H1 (cell line): ENCODE results near the gene LIPC. TPM values are rescaled to one million over a fixed set of nuclear protein-coding genes. Genes with fewer than 3 reads are reported as not detected.

Experiments used
- CTCF ChIA-PET: fragments of 300-600 bp; sonication (Branson Sonifier 250); formaldehyde crosslinking; loops from one replicate; lab custom pipeline; 2021; ENCODE audit not compliant: partially characterized antibody; lab: Charles Lee
- POLR2A ChIA-PET: fragments of 300-600 bp; sonication (Branson Sonifier 250); formaldehyde crosslinking; loops from one replicate; lab custom pipeline; 2021; ENCODE audit warnings: inconsistent platforms; ENCODE audit not compliant: partially characterized antibody; lab: Charles Lee
- DNase-seq, 2 experiments: peaks; one replicate each; pipeline versions ENCODE4 v3.0.0 to v3.0.0-alpha.2; 2010 to 2022; ENCODE audit warnings: low spot score in 2 of 2, low read depth in 1 of 2, mixed read lengths in 1 of 2
- FAIRE-seq: peaks from 2 replicates; lab custom pipeline; 2011; peaks lifted over from hg19 to GRCh38; lab: Jason Lieb, UNC
- H2AFZ ChIP-seq: 2 replicates; pipeline ENCODE4 v1.8.1; 2012; ENCODE audit warnings: low read length, inconsistent platforms
- H2AK5ac ChIP-seq: 2 replicates; pipeline ENCODE4 v1.6.1; 2013; ENCODE audit warnings: low read depth, low read length
- H2BK120ac ChIP-seq: replicated peaks from 2 replicates; pipeline ENCODE3; 2013; ENCODE audit warnings: low read depth, low read length, inconsistent platforms
- H2BK12ac ChIP-seq: 2 replicates; pipeline ENCODE4 v1.6.1; 2013; ENCODE audit warnings: low read depth, low read length
- H2BK15ac ChIP-seq: 2 replicates; pipeline ENCODE4 v1.6.1; 2013; ENCODE audit warnings: low read length
- H2BK20ac ChIP-seq: 2 replicates; pipeline ENCODE4 v1.6.1; 2013; ENCODE audit warnings: low read length
- H2BK5ac ChIP-seq: 2 replicates; pipeline ENCODE4 v1.6.1; 2013; ENCODE audit warnings: low read depth, low read length
- H3K14ac ChIP-seq: 2 replicates; pipeline ENCODE4 v1.6.1; 2013; ENCODE audit warnings: inconsistent platforms; ENCODE audit not compliant: insufficient read length
- H3K18ac ChIP-seq: 2 replicates; pipeline ENCODE4 v1.6.1; 2013; ENCODE audit warnings: low read length; ENCODE audit errors: extremely low read depth
- H3K23ac ChIP-seq: 2 replicates; pipeline ENCODE4 v1.6.1; 2013; ENCODE audit warnings: inconsistent platforms; ENCODE audit not compliant: insufficient read length
- H3K23me2 ChIP-seq: 2 replicates; pipeline ENCODE4 v1.6.1; 2013; ENCODE audit warnings: low read depth, low read length
- H3K27ac ChIP-seq: 2 replicates; pipeline ENCODE4 v1.6.1; 2011; ENCODE audit warnings: low read depth, low read length, inconsistent platforms
- H3K27me3 ChIP-seq, 4 experiments: replicated peaks in 1 of 4; 1 replicate in 1 of 4; 2 replicates in 3 of 4; pipeline versions ENCODE4 v1.6.1 to v1.8.1; 2011 to 2013; ENCODE audit warnings: low read length in 3 of 4, mild to moderate bottlenecking in 3 of 4, inconsistent platforms in 2 of 4, mixed read lengths in 2 of 4, moderate library complexity in 1 of 4; ENCODE audit not compliant: control insufficient read depth in 3 of 4, insufficient read depth in 3 of 4; ENCODE audit errors: extremely low read depth in 1 of 4
- H3K36me3 ChIP-seq, 4 experiments: 2 replicates each; pipeline versions ENCODE4 v1.6.1 to v1.8.1; 2011 to 2013; ENCODE audit warnings: mild to moderate bottlenecking in 4 of 4, low read length in 3 of 4, moderate library complexity in 2 of 4, control low read depth in 1 of 4, inconsistent platforms in 1 of 4; ENCODE audit not compliant: insufficient read depth in 4 of 4, control insufficient read depth in 2 of 4
- H3K4ac ChIP-seq: replicated peaks from 2 replicates; pipeline ENCODE3; 2013; ENCODE audit warnings: low read length, low read depth, mixed read lengths, inconsistent platforms; ENCODE audit not compliant: insufficient read length
- H3K4me1 ChIP-seq, 4 experiments: replicated peaks in 1 of 4; 1 replicate in 1 of 4; 2 replicates in 3 of 4; pipeline versions ENCODE4 v1.6.1 to v1.8.1; 2011 to 2013; ENCODE audit warnings: low read length in 3 of 4, inconsistent platforms in 2 of 4, mixed read lengths in 1 of 4; ENCODE audit not compliant: insufficient read depth in 4 of 4, control insufficient read depth in 3 of 4
- H3K4me2 ChIP-seq, 2 experiments: 2 replicates each; pipeline versions ENCODE4 v1.6.1 to v1.8.1; 2011 to 2013; ENCODE audit warnings: low read depth in 2 of 2, low read length in 2 of 2, control low read depth in 1 of 2, inconsistent platforms in 1 of 2, mild to moderate bottlenecking in 1 of 2; ENCODE audit not compliant: insufficient read depth in 1 of 2
- H3K4me3 ChIP-seq, 4 experiments: fragments of 200-600, 300-600 bp in 1 of 4; sonication (generic), shearing (Covaris generic), sonication (Bioruptor Twin) in 1 of 4; 2 replicates each; pipeline versions ENCODE4 v1.5.1 to v1.8.1; 2011 to 2016; ENCODE audit warnings: low read length in 4 of 4, low read depth in 3 of 4, control low read depth in 2 of 4, inconsistent platforms in 2 of 4, mild to moderate bottlenecking in 2 of 4, mixed read lengths in 1 of 4, moderate library complexity in 1 of 4; ENCODE audit not compliant: insufficient read depth in 2 of 4; ENCODE audit errors: extremely low read depth in 1 of 4
- H3K56ac ChIP-seq: replicated peaks from 2 replicates; pipeline ENCODE3; 2013; ENCODE audit warnings: low read depth, mild to moderate bottlenecking, mixed read lengths, low read length, inconsistent platforms; ENCODE audit not compliant: insufficient read length
- H3K79me1 ChIP-seq: 2 replicates; pipeline ENCODE4 v1.6.1; 2013; ENCODE audit warnings: low read depth, low read length, control low read depth
- H3K79me2 ChIP-seq, 2 experiments: 2 replicates each; pipeline versions ENCODE4 v1.6.1 to v1.8.1; 2012 to 2013; ENCODE audit warnings: low read length in 2 of 2, mild to moderate bottlenecking in 2 of 2, inconsistent platforms in 1 of 2; ENCODE audit not compliant: insufficient read depth in 2 of 2, control insufficient read depth in 1 of 2
- H3K9ac ChIP-seq, 4 experiments: replicated peaks in 1 of 4; 1 replicate in 1 of 4; 2 replicates in 3 of 4; pipeline versions ENCODE4 v1.6.1 to v1.8.1; 2011 to 2013; ENCODE audit warnings: low read depth in 3 of 4, low read length in 3 of 4, control low read depth in 2 of 4, mild to moderate bottlenecking in 2 of 4, moderate library complexity in 2 of 4, inconsistent platforms in 1 of 4; ENCODE audit errors: extremely low read depth in 1 of 4
- H3K9me3 ChIP-seq, 2 experiments: 2 replicates each; pipeline versions ENCODE4 v1.6.1 to v1.8.1; 2012 to 2013; ENCODE audit warnings: mild to moderate bottlenecking in 2 of 2, moderate library complexity in 2 of 2, control low read depth in 1 of 2, inconsistent platforms in 1 of 2, low read depth in 1 of 2, low read length in 1 of 2, mixed read lengths in 1 of 2; ENCODE audit not compliant: insufficient read depth in 2 of 2
- H4K20me1 ChIP-seq, 2 experiments: replicated peaks in 1 of 2; 2 replicates each; pipeline versions ENCODE3 to v1.8.1; 2011 to 2013; ENCODE audit warnings: inconsistent platforms in 2 of 2, low read length in 2 of 2, mild to moderate bottlenecking in 1 of 2; ENCODE audit not compliant: insufficient read depth in 2 of 2, control insufficient read depth in 1 of 2
- H4K5ac ChIP-seq: 2 replicates; pipeline ENCODE4 v1.6.1; 2013; ENCODE audit warnings: low read length, low read depth, mixed read lengths, inconsistent platforms; ENCODE audit not compliant: insufficient read length
- H4K8ac ChIP-seq: 2 replicates; pipeline ENCODE4 v1.8.0; 2013; ENCODE audit warnings: mild to moderate bottlenecking, moderate library complexity, low read length, inconsistent platforms; ENCODE audit not compliant: insufficient read depth; ENCODE audit errors: extremely low read depth
- H4K91ac ChIP-seq: replicated peaks from 2 replicates; pipeline ENCODE3; 2013; ENCODE audit warnings: low read length, mixed read lengths, inconsistent platforms; ENCODE audit not compliant: insufficient read length
- BACH1 ChIP-seq: IDR thresholded peaks from 2 replicates; pipeline ENCODE4 v1.6.1; 2012; ENCODE audit warnings: low read length, improper control_type of control experiment
- CREB1 ChIP-seq: IDR thresholded peaks from 2 replicates; pipeline ENCODE4 v1.6.1; 2012; ENCODE audit warnings: inconsistent platforms
- JUND ChIP-seq: IDR thresholded peaks from 2 replicates; pipeline ENCODE4 v1.6.1; 2011; ENCODE audit warnings: mild to moderate bottlenecking, improper control_type of control experiment, low read length
- SIX5 ChIP-seq: IDR thresholded peaks from 2 replicates; pipeline ENCODE4 v1.6.1; 2011; ENCODE audit warnings: mild to moderate bottlenecking, low read depth, low read length
- SP4 ChIP-seq: IDR thresholded peaks from 2 replicates; pipeline ENCODE4 v1.6.1; 2012; ENCODE audit warnings: low read length, inconsistent platforms
- SRF ChIP-seq: IDR thresholded peaks from 2 replicates; pipeline ENCODE4 v1.6.1; 2011; ENCODE audit warnings: mild to moderate bottlenecking, low read depth, low read length, moderate library complexity
- TEAD4 ChIP-seq: IDR thresholded peaks from 2 replicates; pipeline ENCODE4 v1.6.1; 2012; ENCODE audit warnings: low read depth, low read length, inconsistent platforms, mixed read lengths
- WGBS, 2 experiments: shearing (Covaris generic) in 1 of 2; methylation state at CpG; one replicate each; pipeline versions ENCODE4 v1.1.6 to v1.1.7; 2013 to 2015; ENCODE audit warnings: low lambda C conversion rate in 2 of 2, mixed read lengths in 2 of 2, inconsistent platforms in 1 of 2, low coverage in 1 of 2, missing lambda C conversion rate in 1 of 2; ENCODE audit not compliant: insufficient replicate concordance in 2 of 2, insufficient coverage in 1 of 2, insufficient read length in 1 of 2; ENCODE audit errors: extremely low coverage in 1 of 2, missing lambda C conversion rate in 1 of 2; 5-methylcytosine and 5-hydroxymethylcytosine counted together
- polyA plus RNA-seq, 7 experiments: library from polyadenylated mRNA; depleted of rRNA in 3 of 7; stranded (reverse) in 5 of 7; unstranded in 2 of 7; fragments of >200 nt in 5 of 7; fragments of 200-250 nt in 2 of 7; gene quantifications; 1 replicate in 5 of 7; 2 replicates in 1 of 7; 4 replicates in 1 of 7; pipeline versions ENCODE4 v1.2.1 to v1.2.3, GENCODE V29; 2011 to 2013; ENCODE audit warnings: missing spikeins in 2 of 7, mixed read lengths in 2 of 7
- total RNA-seq: library from RNA; stranded (reverse); fragmentation: NEBNext Ultra II Directional; extraction: Animal tissue kit (Norgen Biotek cat#: 25700); gene quantifications from 2 replicates; pipeline ENCODE4 v1.2.1, GENCODE V29; 2021
- TF ChIP-seq, protein P1 (sequence below): IDR thresholded peaks from 2 replicates; pipeline ENCODE4 v1.6.1; 2012; ENCODE audit warnings: inconsistent platforms
- TF ChIP-seq, protein P2 (sequence below): IDR thresholded peaks from 2 replicates; pipeline ENCODE4 v1.6.1; 2011; ENCODE audit warnings: low read depth, mild to moderate bottlenecking, low read length; ENCODE audit not compliant: insufficient read depth
- TF ChIP-seq, protein P3 (sequence below): IDR thresholded peaks from 2 replicates; pipeline ENCODE4 v1.6.1; 2012; ENCODE audit warnings: low read length, inconsistent platforms

Gene LIPC
- total and polyA plus RNA-seq, 2 of the 8 experiments (the other 6 are each of a cell fraction or from before 2014, with no cell fraction given), result not detected

DNA sequence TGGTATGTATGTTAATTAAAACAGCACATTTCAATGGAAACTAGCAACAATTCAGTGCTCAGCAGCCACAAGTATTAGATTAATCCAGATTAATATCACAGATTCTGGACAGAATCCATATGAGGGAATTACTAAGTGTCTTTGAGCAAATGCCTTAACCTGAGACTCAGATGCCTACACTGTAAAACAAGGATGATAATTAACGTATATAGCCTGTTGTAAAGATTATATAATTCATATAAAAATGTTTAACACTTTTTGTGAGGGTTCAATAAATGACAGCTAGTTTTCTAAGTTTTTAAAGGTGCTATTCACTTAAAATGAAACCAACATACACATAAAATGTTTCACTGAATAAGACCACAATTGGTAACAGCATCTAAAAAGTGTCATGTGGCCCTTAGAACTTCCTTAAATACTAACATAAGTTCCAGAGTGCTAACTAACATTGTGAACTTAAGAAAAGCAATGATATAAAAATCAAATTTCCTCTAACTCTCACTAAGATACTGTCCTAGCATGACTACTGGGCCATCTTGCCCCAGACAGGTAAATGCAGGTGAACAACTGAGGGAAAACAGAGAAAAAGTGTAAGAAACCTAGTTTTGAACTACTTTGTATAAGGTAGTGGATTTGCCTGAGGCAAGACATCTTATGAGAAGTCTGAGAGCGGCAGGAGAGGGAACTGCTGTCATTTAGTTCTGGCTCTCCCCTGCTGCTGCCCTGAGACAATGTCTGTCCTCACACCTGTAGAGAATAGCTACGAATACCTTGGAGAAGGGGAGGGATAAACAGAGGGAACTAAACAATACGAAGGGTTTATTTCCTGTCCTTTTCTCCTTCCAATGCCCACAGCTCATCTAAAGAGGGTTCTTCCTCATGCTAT is 166.4 kb downstream of the LIPC start:
- no peak overlapping the region for H4K91ac ChIP-seq
- H3K36me3 ChIP-seq, result peaks cover 0 to 5% (median 2%) of the 10 kb centered on the region in 4 experiments; a peak in 2 of 8 replicates
- H2BK15ac ChIP-seq, result no peak overlapping the region
- POLR2A ChIA-PET, result interaction anchor here (0.9 to 1.0 kb wide), 2 partner anchors 150 to 151 kb away, joined by 3 read pairs; partner anchors contain the start of gene ADAM10
- H4K20me1 ChIP-seq, result no peaks in the 10 kb centered on the region
- H3K23ac ChIP-seq, result no peak overlapping the region
- no peak overlapping the region for H4K5ac ChIP-seq
- H3K27me3 ChIP-seq, result no peaks in the 10 kb centered on the region
- H2BK20ac ChIP-seq, result no peak overlapping the region
- DNase-seq (no peak), FAIRE-seq (peak; percentile 69)
- H3K9me3 ChIP-seq, result no peaks in the 10 kb centered on the region
- peaks cover 0 to 4% (median 0%) of the 10 kb centered on the region in 4 experiments; a peak in 2 of 7 replicates for H3K4me1 ChIP-seq
- H2AK5ac ChIP-seq, result no peak overlapping the region
- no peak overlapping the region for H2BK12ac ChIP-seq
- no peak overlapping the region for H3K27ac ChIP-seq
- no peak overlapping the region for H3K4ac ChIP-seq
- no peak overlapping the region for H3K14ac ChIP-seq
- CTCF ChIA-PET, result interaction anchor here (1.1 kb wide), 1 partner anchor 9 kb away, joined by 3 read pairs; no protein-coding TSS in a partner anchor
- 63% methylated on average over 4 of the region's 4 CpGs; no CpG with 5 or more reads in 1 of the 2 experiments for whole genome bisulfite sequencing, 2 experiments
- no peak overlapping the region; a peak in 1 of 8 replicates for H3K4me3 ChIP-seq
- H2BK120ac ChIP-seq, result no peak overlapping the region
- no peak overlapping the region for H2BK5ac ChIP-seq
- H3K4me2 ChIP-seq, result peak overlapping the region; percentile 13 to 46; a peak in 3 of 4 replicates
- H3K56ac ChIP-seq, result no peak overlapping the region
- H3K79me2 ChIP-seq, result no peaks in the 10 kb centered on the region
- no peaks in the 10 kb centered on the region for H3K23me2 ChIP-seq
- H2AFZ ChIP-seq, result no peak overlapping the region
- H3K9ac ChIP-seq, result no peak overlapping the region
- no peak overlapping the region for H4K8ac ChIP-seq
- H3K18ac ChIP-seq, result no peak overlapping the region
- H3K79me1 ChIP-seq, result no peaks in the 10 kb centered on the region
- TF ChIP-seq, protein P1, sequence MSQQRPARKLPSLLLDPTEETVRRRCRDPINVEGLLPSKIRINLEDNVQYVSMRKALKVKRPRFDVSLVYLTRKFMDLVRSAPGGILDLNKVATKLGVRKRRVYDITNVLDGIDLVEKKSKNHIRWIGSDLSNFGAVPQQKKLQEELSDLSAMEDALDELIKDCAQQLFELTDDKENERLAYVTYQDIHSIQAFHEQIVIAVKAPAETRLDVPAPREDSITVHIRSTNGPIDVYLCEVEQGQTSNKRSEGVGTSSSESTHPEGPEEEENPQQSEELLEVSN, result no peak
- TF ChIP-seq SP4 (no peak), SRF (no peak), TEAD4 (no peak), CREB1 (no peak), SIX5 (no peak), JUND (no peak), BACH1 (no peak)
- TF ChIP-seq, protein P2, sequence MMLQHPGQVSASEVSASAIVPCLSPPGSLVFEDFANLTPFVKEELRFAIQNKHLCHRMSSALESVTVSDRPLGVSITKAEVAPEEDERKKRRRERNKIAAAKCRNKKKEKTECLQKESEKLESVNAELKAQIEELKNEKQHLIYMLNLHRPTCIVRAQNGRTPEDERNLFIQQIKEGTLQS, result no peak
- TF ChIP-seq, protein P3, sequence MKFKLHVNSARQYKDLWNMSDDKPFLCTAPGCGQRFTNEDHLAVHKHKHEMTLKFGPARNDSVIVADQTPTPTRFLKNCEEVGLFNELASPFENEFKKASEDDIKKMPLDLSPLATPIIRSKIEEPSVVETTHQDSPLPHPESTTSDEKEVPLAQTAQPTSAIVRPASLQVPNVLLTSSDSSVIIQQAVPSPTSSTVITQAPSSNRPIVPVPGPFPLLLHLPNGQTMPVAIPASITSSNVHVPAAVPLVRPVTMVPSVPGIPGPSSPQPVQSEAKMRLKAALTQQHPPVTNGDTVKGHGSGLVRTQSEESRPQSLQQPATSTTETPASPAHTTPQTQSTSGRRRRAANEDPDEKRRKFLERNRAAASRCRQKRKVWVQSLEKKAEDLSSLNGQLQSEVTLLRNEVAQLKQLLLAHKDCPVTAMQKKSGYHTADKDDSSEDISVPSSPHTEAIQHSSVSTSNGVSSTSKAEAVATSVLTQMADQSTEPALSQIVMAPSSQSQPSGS, result no peak
